GM19239 (cell line): ENCODE measurements around the gene MMADHC.

Experiments used
- DNase-seq: peaks from one replicate; pipeline ENCODE4 v3.0.0; 2011; ENCODE audit warnings: low spot score; ENCODE audit not compliant: insufficient read length
- FAIRE-seq: peaks from 2 replicates; lab custom pipeline; 2011; peaks lifted over from hg19 to GRCh38; lab: Jason Lieb, UNC

MMADHC gene

GRCh38 chr2:149559341-149560068, 28.1 kb downstream of the MMADHC start:
- FAIRE-seq (no peak), DNase-seq (no peak)

- no peak for FAIRE-seq
- DNase-seq, result no peak
Observed at GRCh38 chr2:149556452-149556851, 31.1 kb downstream of the MMADHC start.

GRCh38 chr2:149552830-149553229, 34.7 kb downstream of the MMADHC start:
- no peak for FAIRE-seq
- DNase-seq, result no peak

GRCh38 chr2:149552226-149552625, 35.3 kb downstream of the MMADHC start:
- DNase-seq (no peak), FAIRE-seq (no peak)

- DNase-seq, result no peak
- FAIRE-seq, result no peak
Observed at GRCh38 chr2:149544692-149545091, 42.9 kb downstream of the MMADHC start.

- FAIRE-seq (no peak), DNase-seq (no peak)
Observed at GRCh38 chr2:149543845-149544244, 43.7 kb downstream of the MMADHC start.

GRCh38 chr2:149540138-149540537, 47.4 kb downstream of the MMADHC start:
- DNase-seq, result no peak
- no peak for FAIRE-seq

GRCh38 chr2:149538138-149538833, 49.3 kb downstream of the MMADHC start:
- DNase-seq, result no peak
- FAIRE-seq, result no peak

- FAIRE-seq (no peak), DNase-seq (no peak)
Observed at GRCh38 chr2:149537092-149537726, 50.4 kb downstream of the MMADHC start.

- DNase-seq (no peak), FAIRE-seq (no peak)
Observed at GRCh38 chr2:149536649-149537048, 50.9 kb downstream of the MMADHC start.

GRCh38 chr2:149534674-149535073, 52.9 kb downstream of the MMADHC start:
- FAIRE-seq (no peak), DNase-seq (no peak)

GRCh38 chr2:149528983-149529382, 58.6 kb downstream of the MMADHC start:
- FAIRE-seq (no peak), DNase-seq (no peak)

GRCh38 chr2:149527998-149528755, 59.4 kb downstream of the MMADHC start:
- DNase-seq (no peak), FAIRE-seq (no peak)

GRCh38 chr2:149526689-149527088, 60.9 kb downstream of the MMADHC start:
- no peak for DNase-seq
- FAIRE-seq, result no peak

- DNase-seq (no peak), FAIRE-seq (no peak)
Observed at GRCh38 chr2:149525323-149525722, 62.3 kb downstream of the MMADHC start.
